Measurements from ENCODE around the gene CLDN11. TPM values are rescaled to one million over a fixed set of nuclear protein-coding genes. Genes with fewer than 3 reads are reported as not detected.

The CLDN11 gene
- total and polyA plus RNA-seq, 2 of the 8 experiments (the other 6 are each of a cell fraction or from before 2014, with no cell fraction given): 4.8 to 12.5 TPM

DNA sequence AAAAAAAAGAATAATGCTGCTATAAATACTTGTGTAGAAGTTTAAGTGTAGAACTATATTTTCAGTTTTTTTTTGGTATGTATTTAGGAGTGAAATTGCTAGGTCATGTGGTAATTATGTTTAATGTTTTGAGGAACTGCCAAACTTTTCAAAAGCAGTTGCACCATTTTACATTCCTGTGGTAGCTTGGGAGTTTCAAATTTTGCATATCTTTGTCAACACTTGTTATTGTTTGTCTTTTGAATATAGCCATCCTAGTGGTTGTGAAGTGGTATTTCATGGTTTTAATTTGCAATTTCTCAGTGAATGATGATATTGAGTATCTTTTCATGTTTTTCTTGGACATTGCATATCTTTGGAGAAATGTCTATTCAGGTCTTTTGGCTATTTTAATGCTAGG lies 30.7 kb upstream of the CLDN11 start:
- Histone ChIP-seq H2BK120ac (replicated peaks; ENCODE audit: low read depth, low read length) (no peak overlapping the region), H3K4me3 (ENCODE audit: extremely low read depth in 1 of 4, insufficient read depth in 2 of 4, low read depth in 3 of 4, low read length in 4 of 4) (no peak overlapping the region), H4K8ac (ENCODE audit: extremely low read depth, insufficient read depth, low read length) (no peak overlapping the region), H2AFZ (ENCODE audit: low read length) (no peak overlapping the region), H3K14ac (ENCODE audit: insufficient read length) (no peak overlapping the region), H2AK5ac (ENCODE audit: low read depth, low read length) (no peak overlapping the region), H3K9ac (replicated peaks in 1 of 4; ENCODE audit: extremely low read depth in 1 of 4, low read depth in 3 of 4, low read length in 3 of 4) (no peak overlapping the region), H3K56ac (replicated peaks; ENCODE audit: insufficient read length, low read depth, low read length) (no peak overlapping the region), H3K9me3 (ENCODE audit: insufficient read depth in 2 of 2, low read depth in 1 of 2, low read length in 1 of 2) (no peaks in the 10 kb centered on the region), H3K4me1 (replicated peaks in 1 of 4; ENCODE audit: control insufficient read depth in 3 of 4, insufficient read depth in 4 of 4, low read length in 3 of 4) (no peaks in the 10 kb centered on the region), H3K23ac (ENCODE audit: insufficient read length) (no peak overlapping the region), H4K20me1 (replicated peaks in 1 of 2; ENCODE audit: control insufficient read depth in 1 of 2, insufficient read depth in 2 of 2, low read length in 2 of 2) (no peaks in the 10 kb centered on the region), H3K79me2 (ENCODE audit: control insufficient read depth in 1 of 2, insufficient read depth in 2 of 2, low read length in 2 of 2) (peaks cover 0 to 48% of the 10 kb centered on the region in 2 experiments; a peak in 3 of 4 replicates), H3K23me2 (ENCODE audit: low read depth, low read length) (no peaks in the 10 kb centered on the region), H2BK20ac (ENCODE audit: low read length) (no peak overlapping the region), H3K18ac (ENCODE audit: extremely low read depth, low read length) (no peak overlapping the region), H3K27ac (ENCODE audit: low read depth, low read length) (no peak overlapping the region), H2BK5ac (ENCODE audit: low read depth, low read length) (no peak overlapping the region), H2BK12ac (ENCODE audit: low read depth, low read length) (no peak overlapping the region), H4K5ac (ENCODE audit: insufficient read length, low read depth, low read length) (no peak overlapping the region), H3K27me3 (replicated peaks in 1 of 4; ENCODE audit: control insufficient read depth in 3 of 4, extremely low read depth in 1 of 4, insufficient read depth in 3 of 4, low read length in 3 of 4) (no peaks in the 10 kb centered on the region), H3K4me2 (ENCODE audit: insufficient read depth in 1 of 2, low read depth in 2 of 2, low read length in 2 of 2) (no peak overlapping the region), H4K91ac (replicated peaks; ENCODE audit: insufficient read length, low read length) (no peak overlapping the region), H3K4ac (replicated peaks; ENCODE audit: insufficient read length, low read depth, low read length) (no peak overlapping the region), H3K36me3 (ENCODE audit: control insufficient read depth in 2 of 4, insufficient read depth in 4 of 4, low read length in 3 of 4) (peaks cover 11 to 75% (median 52%) of the 10 kb centered on the region in 4 experiments), H3K79me1 (ENCODE audit: low read depth, low read length) (no peaks in the 10 kb centered on the region; the same call in 1 of the 2 replicates), H2BK15ac (ENCODE audit: low read length) (no peak overlapping the region)
- FAIRE-seq: no peak
- no peak for DNase-seq (ENCODE audit: low read depth in 1 of 2, low spot score in 2 of 2)
- no peak for TF ChIP-seq JUND (IDR thresholded peaks at IDR 0.05; ENCODE audit: low read length)
- no peak for TF ChIP-seq CBX5 (IDR thresholded peaks at IDR 0.05; ENCODE audit: low read depth, low read length)
- TF ChIP-seq POU5F1 (IDR thresholded peaks at IDR 0.05; ENCODE audit: low read depth, low read length): no peak
- CTCF ChIA-PET (ENCODE audit: partially characterized antibody): interaction anchor here (1.0 kb wide), 1 partner anchor 460 kb away, joined by 3 read pairs; no protein-coding TSS in a partner anchor
- POLR2A ChIA-PET (ENCODE audit: partially characterized antibody): interaction anchor here (1.4 kb wide), 1 partner anchor 482 kb away, joined by 3 read pairs; the partner anchor contains the start of gene RPL22L1

Measured in H1 (cell line).